IPS-18c (cell line): ENCODE results near the gene RGS19.

ENCODE experiments used
- H3K4me3 ChIP-seq: 2 replicates; pipeline ENCODE4 v1.7.0; 2013; ENCODE audit warnings: low read depth, mild to moderate bottlenecking, low read length, moderate library complexity; ENCODE audit not compliant: insufficient read depth
- H3K9me3 ChIP-seq: one replicate; pipeline ENCODE4 v1.6.1; 2013; ENCODE audit warnings: mild to moderate bottlenecking, low read length, moderate library complexity; ENCODE audit not compliant: control insufficient read depth, insufficient read depth

Gene RGS19

GRCh38 chr20:64048402-64049044 is 30.8 kb downstream of the RGS19 start:
- Histone ChIP-seq H3K9me3 (peaks cover 2% of the 10 kb centered on the region), H3K4me3 (peak overlapping the region; percentile 38)

DNA sequence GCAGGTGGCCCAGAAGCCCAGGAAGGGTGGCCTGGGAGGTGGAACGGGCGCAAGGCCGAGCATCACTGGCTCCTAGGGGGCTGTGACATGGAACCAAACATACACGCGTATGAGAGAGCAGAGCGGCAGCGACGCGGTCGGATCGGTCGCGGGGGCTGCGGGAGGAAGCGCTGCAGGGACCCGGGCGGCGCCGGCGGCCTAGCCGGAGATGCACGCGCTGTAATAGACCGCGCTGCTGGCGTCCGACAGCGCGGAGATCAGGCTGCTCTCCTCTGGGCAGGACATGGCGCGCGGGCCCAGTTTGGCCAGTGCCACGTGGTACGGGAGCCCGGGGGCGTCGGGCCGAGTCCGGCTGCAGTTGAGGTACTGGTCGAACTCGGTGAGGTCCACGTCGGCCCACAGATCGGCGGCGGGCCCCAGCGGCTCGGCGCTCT is 31.3 kb downstream of the RGS19 start:
- peaks cover 2% of the 10 kb centered on the region for H3K9me3 ChIP-seq
- peak overlapping the region; percentile 38 for H3K4me3 ChIP-seq

GRCh38 chr20:64047046-64047389 is 32.3 kb downstream of the RGS19 start:
- no peak overlapping the region for H3K4me3 ChIP-seq
- H3K9me3 ChIP-seq, result peaks cover 2% of the 10 kb centered on the region

GRCh38 chr20:64045346-64046011 is 33.8 kb downstream of the RGS19 start:
- no peak overlapping the region for H3K4me3 ChIP-seq
- H3K9me3 ChIP-seq, result peaks cover 2% of the 10 kb centered on the region

- H3K9me3 ChIP-seq, result peaks cover 2% of the 10 kb centered on the region
- H3K4me3 ChIP-seq, result no peak overlapping the region
Measured at GRCh38 chr20:64044484-64045247, 34.7 kb downstream of the RGS19 start.

GRCh38 chr20:64043768-64044167 is 35.5 kb downstream of the RGS19 start:
- Histone ChIP-seq H3K4me3 (no peak overlapping the region), H3K9me3 (peaks cover 2% of the 10 kb centered on the region)

DNA sequence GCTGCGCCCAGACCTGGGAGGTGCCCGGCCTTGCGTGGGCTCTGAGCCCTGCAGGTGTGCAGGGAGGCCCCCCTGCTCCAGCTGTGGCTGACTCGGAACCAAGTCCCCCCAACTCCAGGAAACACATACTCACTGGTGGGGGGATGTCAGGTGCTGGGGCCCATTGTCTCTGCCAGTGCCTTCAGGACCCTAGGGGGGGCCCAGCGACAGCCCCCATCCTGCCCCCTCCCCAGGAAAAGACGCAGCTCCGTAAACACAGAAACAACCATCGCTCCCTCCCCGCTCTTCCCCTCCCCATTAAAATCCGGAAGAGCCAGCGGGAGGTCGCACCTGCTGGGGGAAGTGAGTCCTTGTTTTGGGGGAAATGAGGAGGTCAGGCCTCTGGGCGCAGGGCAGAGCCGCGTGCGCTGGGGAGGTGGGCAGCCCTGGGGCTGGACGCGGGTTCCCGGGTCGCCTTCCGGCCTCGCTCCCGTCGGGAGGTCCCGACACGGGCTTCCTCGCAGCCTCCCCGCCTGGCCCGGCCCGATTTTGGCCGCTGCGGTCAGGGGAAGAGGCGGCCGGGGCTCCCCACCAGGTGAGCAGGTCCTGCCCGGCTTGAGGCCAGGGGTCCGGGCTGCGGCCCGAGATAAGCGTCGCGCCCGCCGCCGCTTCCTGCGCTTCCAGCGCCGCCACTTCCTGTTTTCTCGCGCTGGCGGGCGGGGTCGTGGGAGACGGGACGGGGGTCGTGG is 37.1 kb downstream of the RGS19 start:
- H3K9me3 ChIP-seq, result no peaks in the 10 kb centered on the region
- H3K4me3 ChIP-seq, result peak overlapping the region; percentile 49

- no peak overlapping the region for H3K4me3 ChIP-seq
- H3K9me3 ChIP-seq, result no peaks in the 10 kb centered on the region
Measured at GRCh38 chr20:64041781-64042053, 37.6 kb downstream of the RGS19 start.

GRCh38 chr20:64041040-64041780 is 38.1 kb downstream of the RGS19 start:
- no peak overlapping the region for H3K4me3 ChIP-seq
- H3K9me3 ChIP-seq, result no peaks in the 10 kb centered on the region

- Histone ChIP-seq H3K9me3 (no peaks in the 10 kb centered on the region), H3K4me3 (no peak overlapping the region)
Measured at GRCh38 chr20:64040231-64041039, 38.9 kb downstream of the RGS19 start.

DNA sequence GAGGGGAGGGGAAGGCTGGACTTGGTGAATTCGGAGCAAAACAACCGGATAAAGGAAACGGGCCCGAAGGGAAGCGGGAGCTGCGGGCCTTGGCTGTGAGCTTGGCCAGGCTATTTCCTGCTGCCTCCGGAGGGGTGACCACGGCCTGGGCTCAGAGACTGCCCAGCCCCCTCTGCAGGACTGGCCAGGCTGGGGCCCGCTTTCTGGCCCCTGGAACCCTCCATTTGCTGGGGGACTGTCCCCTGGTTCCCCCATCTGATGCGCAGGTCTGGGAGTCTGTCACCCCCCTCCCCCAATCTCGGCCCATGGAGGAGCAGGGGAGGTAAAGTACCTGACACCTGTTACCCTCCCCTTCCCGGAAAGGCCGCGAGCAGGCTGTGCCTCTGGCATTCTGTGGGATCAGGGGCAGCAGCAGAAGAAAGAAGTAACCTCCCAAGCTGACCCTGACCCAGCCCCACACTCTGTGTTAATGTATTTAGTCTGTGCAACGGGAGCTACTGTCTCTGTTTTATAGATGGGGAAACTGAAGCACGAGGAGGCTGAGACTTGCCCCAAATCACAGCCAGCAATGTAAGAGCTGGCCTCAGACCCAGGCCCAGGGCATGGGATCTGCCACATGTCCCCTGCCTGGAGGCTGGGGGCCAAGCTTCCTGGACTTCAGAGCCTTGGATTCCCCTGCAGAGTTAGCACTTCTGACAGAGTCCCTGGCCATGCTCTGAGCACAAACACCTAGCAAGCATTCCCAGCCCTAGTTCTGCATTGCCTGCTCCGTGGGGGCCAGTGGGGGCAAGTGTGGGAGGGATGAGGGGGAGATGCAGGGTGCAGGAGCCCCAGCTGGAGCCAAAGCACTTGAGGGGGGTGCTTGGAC is 39.8 kb downstream of the RGS19 start:
- no peaks in the 10 kb centered on the region for H3K9me3 ChIP-seq
- peak overlapping the region; percentile 71; the same call in 1 of the 2 replicates for H3K4me3 ChIP-seq

DNA sequence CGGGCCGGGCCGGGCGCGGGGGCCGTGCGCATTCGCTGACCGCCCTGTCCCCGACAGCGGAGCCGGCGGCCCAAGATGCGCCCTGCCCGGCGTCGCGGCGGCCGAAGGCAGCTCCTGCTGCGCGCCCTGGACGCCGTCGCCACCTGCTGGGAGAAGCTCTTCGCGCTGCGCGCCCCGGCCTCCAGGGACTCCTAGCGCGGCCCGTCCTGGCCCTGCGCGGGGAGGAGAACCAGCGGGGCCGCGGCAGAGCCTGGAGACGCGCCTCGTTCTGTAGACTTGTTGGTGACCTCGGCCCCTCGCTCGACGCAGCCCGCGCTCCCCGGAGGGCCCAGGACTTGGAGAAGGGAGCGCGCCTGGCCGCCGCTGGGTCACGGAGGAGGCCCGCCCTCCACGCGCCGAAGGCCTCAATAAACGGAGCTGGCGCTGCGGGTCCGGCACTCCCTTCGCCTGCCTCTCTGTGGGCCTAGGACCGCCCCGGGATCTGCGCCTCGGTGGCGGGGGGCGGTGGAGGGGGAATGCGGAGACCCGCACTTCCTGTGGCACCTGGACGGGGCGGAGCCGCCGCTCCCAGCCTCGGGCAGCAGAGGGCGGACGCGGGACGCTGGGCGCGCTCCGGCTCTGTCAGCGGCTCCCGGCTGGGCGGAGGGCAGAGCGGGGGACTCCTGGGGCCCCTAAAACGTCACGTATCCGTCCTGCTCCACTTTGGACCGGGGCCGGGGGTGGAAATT is 40.6 kb downstream of the RGS19 start:
- H3K9me3 ChIP-seq, result no peaks in the 10 kb centered on the region
- peak overlapping the region; percentile 71 for H3K4me3 ChIP-seq

GRCh38 chr20:64038224-64038564 is 41.1 kb downstream of the RGS19 start:
- peak overlapping the region; percentile 71 for H3K4me3 ChIP-seq
- H3K9me3 ChIP-seq, result no peaks in the 10 kb centered on the region

DNA sequence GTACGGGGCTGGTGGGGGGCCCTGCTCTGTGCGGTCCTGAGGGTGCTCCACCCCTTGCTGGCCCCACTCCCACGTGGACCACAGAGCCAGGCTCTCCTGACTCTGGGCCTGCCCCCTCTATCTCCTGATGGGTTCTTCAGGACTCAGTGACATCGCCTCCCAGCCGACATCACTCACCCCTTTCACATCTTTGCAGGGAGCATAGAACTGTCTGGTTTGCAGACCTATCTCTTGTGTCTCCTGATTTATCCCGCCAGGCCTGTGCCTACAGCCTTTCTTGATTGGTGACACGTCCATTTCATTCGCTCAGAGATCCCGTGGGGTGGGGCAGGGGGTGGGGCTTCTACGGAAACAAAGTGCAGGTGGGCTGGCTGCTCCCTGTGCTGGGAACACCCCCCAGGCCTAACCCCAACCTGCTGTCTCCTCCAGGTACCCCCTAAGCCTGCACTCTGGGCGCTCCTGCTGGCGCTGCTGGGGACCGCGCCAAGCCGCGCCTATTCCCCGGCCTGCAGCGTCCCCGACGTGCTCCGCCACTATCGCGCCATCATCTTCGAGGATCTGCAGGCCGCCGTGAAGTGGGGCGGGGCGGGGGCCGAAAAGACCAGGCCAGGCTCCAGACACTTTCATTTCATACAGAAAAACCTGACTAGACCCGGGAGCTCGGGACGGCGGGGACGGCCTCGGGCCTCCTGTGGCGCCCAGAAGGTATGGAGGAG is 41.7 kb downstream of the RGS19 start:
- Histone ChIP-seq H3K4me3 (peak overlapping the region; percentile 71), H3K9me3 (no peaks in the 10 kb centered on the region)

- no peaks in the 10 kb centered on the region for H3K9me3 ChIP-seq
- H3K4me3 ChIP-seq, result no peak overlapping the region
Measured at GRCh38 chr20:64037199-64037497, 42.2 kb downstream of the RGS19 start.
